Measurements from ENCODE around the gene ZBTB12. TPM values are rescaled to one million over a fixed set of nuclear protein-coding genes. Genes with fewer than 3 reads are reported as not detected.
A peak's percentile ranks its signal among the peaks of the same experiment; 100 is the strongest.

The ZBTB12 gene
- total RNA-seq, 1 donor = 3.6 TPM

DNA sequence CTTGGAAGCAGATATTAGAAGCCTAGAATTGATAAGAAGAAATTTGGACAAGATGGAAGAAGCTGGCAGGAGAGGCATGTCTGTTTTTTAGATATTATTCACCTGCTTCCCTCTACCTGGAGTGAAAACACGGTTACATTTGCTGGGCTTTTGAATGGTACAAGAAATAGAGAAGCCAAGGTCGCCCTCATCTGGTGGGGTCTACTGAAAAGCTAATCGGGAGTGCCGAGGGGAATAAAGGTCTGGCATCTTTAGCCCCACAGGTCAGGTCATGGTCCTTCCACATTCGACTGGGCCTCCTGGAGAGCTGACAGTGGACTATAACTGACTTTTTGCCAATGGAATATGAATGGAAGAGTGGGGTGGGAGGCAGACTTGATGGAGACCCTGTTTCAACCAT is 21.1 kb upstream of the ZBTB12 start:
- Histone ChIP-seq H3K4me1 (ENCODE audit: insufficient read depth, low read length) (no peaks in the 10 kb centered on the region), H3K4me3 (ENCODE audit: insufficient read depth, low read length) (no peak overlapping the region), H4K20me1 (ENCODE audit: insufficient read depth, low read length) (no peaks in the 10 kb centered on the region), H3K36me3 (ENCODE audit: insufficient read depth, low read length) (no peaks in the 10 kb centered on the region), H2AFZ (ENCODE audit: low read length) (no peak overlapping the region), H3K79me2 (ENCODE audit: insufficient read depth, low read length) (no peaks in the 10 kb centered on the region), H3K9me3 (ENCODE audit: low read depth, low read length) (no peaks in the 10 kb centered on the region), H3K4me2 (ENCODE audit: insufficient read depth, low read length) (no peak overlapping the region), H3K27me3 (ENCODE audit: insufficient read depth, low read length) (no peaks in the 10 kb centered on the region), H3K27ac (ENCODE audit: low read depth, low read length) (no peak overlapping the region)
- DNase-seq (ENCODE audit: insufficient read length, low spot score, missing footprints) = no peak
- TF ChIP-seq, protein P1, sequence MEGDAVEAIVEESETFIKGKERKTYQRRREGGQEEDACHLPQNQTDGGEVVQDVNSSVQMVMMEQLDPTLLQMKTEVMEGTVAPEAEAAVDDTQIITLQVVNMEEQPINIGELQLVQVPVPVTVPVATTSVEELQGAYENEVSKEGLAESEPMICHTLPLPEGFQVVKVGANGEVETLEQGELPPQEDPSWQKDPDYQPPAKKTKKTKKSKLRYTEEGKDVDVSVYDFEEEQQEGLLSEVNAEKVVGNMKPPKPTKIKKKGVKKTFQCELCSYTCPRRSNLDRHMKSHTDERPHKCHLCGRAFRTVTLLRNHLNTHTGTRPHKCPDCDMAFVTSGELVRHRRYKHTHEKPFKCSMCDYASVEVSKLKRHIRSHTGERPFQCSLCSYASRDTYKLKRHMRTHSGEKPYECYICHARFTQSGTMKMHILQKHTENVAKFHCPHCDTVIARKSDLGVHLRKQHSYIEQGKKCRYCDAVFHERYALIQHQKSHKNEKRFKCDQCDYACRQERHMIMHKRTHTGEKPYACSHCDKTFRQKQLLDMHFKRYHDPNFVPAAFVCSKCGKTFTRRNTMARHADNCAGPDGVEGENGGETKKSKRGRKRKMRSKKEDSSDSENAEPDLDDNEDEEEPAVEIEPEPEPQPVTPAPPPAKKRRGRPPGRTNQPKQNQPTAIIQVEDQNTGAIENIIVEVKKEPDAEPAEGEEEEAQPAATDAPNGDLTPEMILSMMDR (IDR thresholded peaks at IDR 0.05; ENCODE audit: extremely low read depth, low read depth, low read length) = peak; percentile 35

DNA sequence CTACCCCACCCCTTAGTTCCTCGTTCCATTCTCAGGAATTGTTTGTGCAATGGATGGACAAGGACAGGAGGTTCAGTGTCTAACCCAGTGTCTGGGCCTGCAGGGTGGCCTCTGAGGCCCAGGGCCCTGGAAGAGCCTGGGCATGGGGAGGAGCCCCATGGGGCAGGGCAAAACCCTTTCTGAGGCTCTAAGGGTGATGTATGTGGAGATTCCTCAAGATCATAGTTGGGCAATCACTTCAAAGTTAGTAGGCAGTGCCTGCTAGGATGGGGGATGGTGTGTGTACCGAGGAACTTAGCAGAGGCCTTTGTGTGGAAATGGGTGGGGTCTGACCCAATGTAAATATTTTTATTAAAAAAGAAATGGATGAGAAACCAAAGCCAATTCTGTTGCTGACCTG is 18.9 kb upstream of the ZBTB12 start:
- DNase-seq (ENCODE audit: insufficient read length, low spot score, missing footprints) = no peak
- H3K27ac ChIP-seq (ENCODE audit: low read depth, low read length) = no peak overlapping the region
- H4K20me1 ChIP-seq (ENCODE audit: insufficient read depth, low read length) = no peaks in the 10 kb centered on the region
- H3K27me3 ChIP-seq (ENCODE audit: insufficient read depth, low read length) = no peaks in the 10 kb centered on the region
- no peaks in the 10 kb centered on the region for H3K4me1 ChIP-seq (ENCODE audit: insufficient read depth, low read length)
- no peak overlapping the region for H3K4me3 ChIP-seq (ENCODE audit: insufficient read depth, low read length)
- no peaks in the 10 kb centered on the region for H3K36me3 ChIP-seq (ENCODE audit: insufficient read depth, low read length)
- TF ChIP-seq, protein P1 (IDR thresholded peaks at IDR 0.05; ENCODE audit: extremely low read depth, low read depth, low read length) = no peak
- no peak overlapping the region for H3K4me2 ChIP-seq (ENCODE audit: insufficient read depth, low read length)
- H3K9me3 ChIP-seq (ENCODE audit: low read depth, low read length) = no peaks in the 10 kb centered on the region
- no peak overlapping the region for H2AFZ ChIP-seq (ENCODE audit: low read length)
- H3K79me2 ChIP-seq (ENCODE audit: insufficient read depth, low read length) = no peaks in the 10 kb centered on the region

DNA sequence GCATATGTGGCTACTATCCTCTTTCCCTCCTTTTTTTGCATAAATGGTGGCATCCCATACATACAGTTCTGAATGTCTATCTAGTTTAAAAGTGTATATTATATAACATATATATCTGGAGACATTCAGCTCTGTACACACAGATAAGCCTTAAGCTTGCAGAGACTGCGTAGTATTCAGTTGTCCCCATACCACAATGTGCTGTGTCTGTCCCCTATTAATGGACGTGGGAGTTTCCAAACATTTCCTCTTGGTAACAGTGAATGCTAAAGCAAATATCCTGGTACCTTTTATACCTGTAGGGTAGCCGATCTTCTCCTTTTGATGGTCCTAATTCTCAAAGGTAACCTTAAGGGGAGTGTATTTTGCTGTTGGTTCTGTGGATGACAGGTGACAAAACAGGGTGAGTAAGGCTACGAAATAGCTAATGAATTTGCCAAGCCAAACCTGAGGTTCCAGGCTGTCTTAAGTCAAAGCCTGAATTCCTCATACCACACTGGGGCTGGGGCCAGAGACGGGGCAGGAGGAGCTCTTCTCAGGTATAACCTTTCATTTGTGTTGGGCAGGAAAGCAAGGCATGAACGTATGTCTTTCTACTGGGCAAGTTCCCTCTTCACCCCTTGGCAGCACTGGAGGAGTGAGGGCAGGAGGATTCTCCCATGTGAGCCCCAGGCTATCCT is 17.9 kb upstream of the ZBTB12 start:
- Histone ChIP-seq H3K36me3 (ENCODE audit: insufficient read depth, low read length) (no peaks in the 10 kb centered on the region), H2AFZ (ENCODE audit: low read length) (no peak overlapping the region), H3K9me3 (ENCODE audit: low read depth, low read length) (no peaks in the 10 kb centered on the region), H3K27me3 (ENCODE audit: insufficient read depth, low read length) (no peaks in the 10 kb centered on the region), H3K27ac (ENCODE audit: low read depth, low read length) (no peak overlapping the region), H3K4me3 (ENCODE audit: insufficient read depth, low read length) (no peak overlapping the region), H4K20me1 (ENCODE audit: insufficient read depth, low read length) (no peaks in the 10 kb centered on the region), H3K79me2 (ENCODE audit: insufficient read depth, low read length) (no peaks in the 10 kb centered on the region), H3K4me1 (ENCODE audit: insufficient read depth, low read length) (no peaks in the 10 kb centered on the region), H3K4me2 (ENCODE audit: insufficient read depth, low read length) (no peak overlapping the region)
- TF ChIP-seq, protein P1 (IDR thresholded peaks at IDR 0.05; ENCODE audit: extremely low read depth, low read depth, low read length) = no peak
- no peak for DNase-seq (ENCODE audit: insufficient read length, low spot score, missing footprints)

DNA sequence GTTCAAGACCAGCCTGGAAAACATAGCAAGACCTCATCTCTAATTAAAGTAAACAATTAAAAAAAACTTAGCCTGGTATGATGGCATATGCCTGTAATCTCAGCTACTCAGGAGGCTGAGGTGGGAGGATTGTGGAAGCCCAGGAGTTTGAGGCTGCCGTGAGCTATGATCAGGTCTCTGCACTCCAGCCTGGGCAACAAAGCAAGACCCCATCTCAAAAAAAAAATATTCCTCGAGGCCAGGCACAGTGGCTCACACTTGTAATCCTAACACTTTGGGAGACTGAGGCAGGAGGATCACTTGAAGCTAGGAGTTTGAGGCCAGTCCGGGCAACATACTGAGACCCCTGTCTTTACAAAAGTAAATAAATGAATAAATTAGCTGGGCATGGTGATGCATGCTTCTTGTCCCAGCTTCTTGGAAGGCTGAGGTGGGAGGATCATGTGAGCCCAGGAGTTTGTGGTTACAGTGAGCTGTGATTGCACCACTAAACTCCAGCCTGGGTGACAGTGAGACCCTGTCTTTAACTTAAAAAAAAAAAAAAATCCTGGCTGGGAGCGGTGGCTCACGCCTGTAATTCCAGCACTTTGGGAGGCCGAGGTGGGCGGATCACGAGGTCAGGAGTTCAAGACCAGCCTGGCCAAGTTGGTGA is 16.3 kb upstream of the ZBTB12 start:
- Histone ChIP-seq H3K27ac (ENCODE audit: low read depth, low read length) (no peak overlapping the region), H4K20me1 (ENCODE audit: insufficient read depth, low read length) (no peaks in the 10 kb centered on the region), H3K79me2 (ENCODE audit: insufficient read depth, low read length) (no peaks in the 10 kb centered on the region), H3K9me3 (ENCODE audit: low read depth, low read length) (no peaks in the 10 kb centered on the region), H3K4me2 (ENCODE audit: insufficient read depth, low read length) (no peak overlapping the region), H3K27me3 (ENCODE audit: insufficient read depth, low read length) (no peaks in the 10 kb centered on the region), H3K4me1 (ENCODE audit: insufficient read depth, low read length) (no peaks in the 10 kb centered on the region), H2AFZ (ENCODE audit: low read length) (no peak overlapping the region), H3K36me3 (ENCODE audit: insufficient read depth, low read length) (no peaks in the 10 kb centered on the region), H3K4me3 (ENCODE audit: insufficient read depth, low read length) (no peak overlapping the region)
- no peak for DNase-seq (ENCODE audit: insufficient read length, low spot score, missing footprints)
- TF ChIP-seq, protein P1 (IDR thresholded peaks at IDR 0.05; ENCODE audit: extremely low read depth, low read depth, low read length) = no peak

All from osteoblast (primary cell).